Upper lobe of right lung (tissue), 1 donor: ENCODE data around the gene ALPP. TPM values are rescaled to one million over a fixed set of nuclear protein-coding genes. Genes with fewer than 3 reads are reported as not detected.
"Not testable (repeated sequence)": the region's sequence is repeated elsewhere in the genome, so short reads cannot be mapped to it uniquely, and the experiment has no call there.

ENCODE experiments used
- ATAC-seq: fragments of 200-7000 bp; cut with Tn5 transposase; one replicate; pipeline ENCODE4 v1.9.1; 2020; ENCODE audit warnings: mild to moderate bottlenecking, moderate library complexity
- DNase-seq: peaks from one replicate; pipeline ENCODE4 v3.0.0-alpha.2; 2020
- H3K27ac ChIP-seq: fragments of 200-600 bp; one replicate; pipeline ENCODE4 v1.8.0; 2022
- H3K27me3 ChIP-seq: fragments of 200-600 bp; one replicate; pipeline ENCODE4 v1.8.0; 2022; ENCODE audit warnings: mild to moderate bottlenecking
- H3K36me3 ChIP-seq: fragments of 200-600 bp; one replicate; pipeline ENCODE4 v1.8.0; 2022
- H3K4me1 ChIP-seq: fragments of 200-600 bp; one replicate; pipeline ENCODE4 v1.8.0; 2022
- H3K4me3 ChIP-seq: fragments of 200-600 bp; one replicate; pipeline ENCODE4 v1.8.0; 2022; ENCODE audit warnings: mild to moderate bottlenecking
- H3K9me3 ChIP-seq: fragments of 200-600 bp; one replicate; pipeline ENCODE4 v1.8.0; 2022
- CTCF ChIP-seq: fragments of 200-600 bp; IDR thresholded peaks from one replicate; pipeline ENCODE4 v1.8.0; 2022; ENCODE audit warnings: antibody characterized with exemption
- intact Hi-C: fragments of 100-400 bp; cut with DNase I; formaldehyde crosslinking; loops from one replicate; pipeline ENCODE4 v1.11.0; 2022
- total RNA-seq: library from RNA; stranded (reverse); fragmentation: NEBNext Ultra II Directional; extraction: Animal tissue kit (Norgen Biotek cat#: 25700); gene quantifications from one replicate; pipeline ENCODE4 v1.2.1, GENCODE V29; 2021
- donor health status: DM: no; HTN: yes; CAD: no; lungs with severe emphysema.

ALPP gene
- total RNA-seq, 1 donor from 2014 or later = 9.5 TPM

GRCh38 chr2:232336981-232337720 lies 41.4 kb upstream of the ALPP start:
- no peak for ATAC-seq
- Histone ChIP-seq H3K4me1 (no peaks in the 10 kb centered on the region), H3K27ac (no peak overlapping the region), H3K9me3 (no peaks in the 10 kb centered on the region), H3K36me3 (no peaks in the 10 kb centered on the region), H3K4me3 (no peak overlapping the region), H3K27me3 (no peaks in the 10 kb centered on the region)
- no peak for TF ChIP-seq CTCF
- intact Hi-C loops = no loop called here
- peak; percentile 57 for DNase-seq

DNA sequence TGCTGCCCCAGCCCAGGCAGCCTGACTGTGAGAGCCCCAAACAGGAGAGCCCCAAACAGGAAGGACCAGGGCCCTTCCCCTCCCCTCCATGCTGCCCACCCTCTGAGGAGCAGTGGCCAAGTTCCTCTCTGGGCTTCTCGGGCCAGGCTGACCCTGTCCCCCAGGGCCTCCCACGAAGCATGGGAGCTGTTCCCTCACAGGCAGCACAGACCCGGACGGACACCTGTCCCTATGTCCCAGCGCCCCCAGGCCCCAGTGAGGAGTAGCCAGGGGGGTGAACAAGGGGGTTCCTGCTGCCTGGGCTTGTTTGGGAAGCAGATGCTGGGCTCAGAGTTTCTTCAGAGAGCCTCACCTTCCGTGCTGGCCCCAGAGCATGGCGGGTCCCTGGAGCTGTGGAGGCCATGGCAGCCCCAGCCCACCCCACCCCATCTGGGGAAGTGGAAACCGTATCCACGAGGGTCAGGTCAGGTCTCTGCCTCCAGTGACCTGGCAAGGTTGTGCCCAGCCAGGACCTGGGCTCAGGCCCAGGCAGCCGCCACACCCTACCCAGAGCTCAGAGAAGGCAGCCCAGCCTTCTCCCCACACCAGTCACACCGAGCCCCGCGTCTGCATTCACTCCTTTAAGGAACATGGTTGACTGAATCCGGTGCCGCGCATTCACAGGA lies 40.3 kb upstream of the ALPP start:
- H3K27ac ChIP-seq, H3K9me3 ChIP-seq, H3K4me3 ChIP-seq, H3K36me3 ChIP-seq, intact Hi-C loops, H3K27me3 ChIP-seq, ATAC-seq, H3K4me1 ChIP-seq: not testable (repeated sequence)
- DNase-seq = peak; percentile 28

- intact Hi-C loops = no loop called here
- H3K9me3 ChIP-seq = no peaks in the 10 kb centered on the region
- H3K4me1 ChIP-seq = no peaks in the 10 kb centered on the region
- no peak overlapping the region for H3K4me3 ChIP-seq
- H3K36me3 ChIP-seq = no peaks in the 10 kb centered on the region
- H3K27me3 ChIP-seq = no peaks in the 10 kb centered on the region
- no peak overlapping the region for H3K27ac ChIP-seq
- TF ChIP-seq CTCF = no peak
- DNase-seq (peak; percentile 53), ATAC-seq (no peak)
These were observed 39.8 kb upstream of the ALPP start for GRCh38 chr2:232338759-232339106.

DNA sequence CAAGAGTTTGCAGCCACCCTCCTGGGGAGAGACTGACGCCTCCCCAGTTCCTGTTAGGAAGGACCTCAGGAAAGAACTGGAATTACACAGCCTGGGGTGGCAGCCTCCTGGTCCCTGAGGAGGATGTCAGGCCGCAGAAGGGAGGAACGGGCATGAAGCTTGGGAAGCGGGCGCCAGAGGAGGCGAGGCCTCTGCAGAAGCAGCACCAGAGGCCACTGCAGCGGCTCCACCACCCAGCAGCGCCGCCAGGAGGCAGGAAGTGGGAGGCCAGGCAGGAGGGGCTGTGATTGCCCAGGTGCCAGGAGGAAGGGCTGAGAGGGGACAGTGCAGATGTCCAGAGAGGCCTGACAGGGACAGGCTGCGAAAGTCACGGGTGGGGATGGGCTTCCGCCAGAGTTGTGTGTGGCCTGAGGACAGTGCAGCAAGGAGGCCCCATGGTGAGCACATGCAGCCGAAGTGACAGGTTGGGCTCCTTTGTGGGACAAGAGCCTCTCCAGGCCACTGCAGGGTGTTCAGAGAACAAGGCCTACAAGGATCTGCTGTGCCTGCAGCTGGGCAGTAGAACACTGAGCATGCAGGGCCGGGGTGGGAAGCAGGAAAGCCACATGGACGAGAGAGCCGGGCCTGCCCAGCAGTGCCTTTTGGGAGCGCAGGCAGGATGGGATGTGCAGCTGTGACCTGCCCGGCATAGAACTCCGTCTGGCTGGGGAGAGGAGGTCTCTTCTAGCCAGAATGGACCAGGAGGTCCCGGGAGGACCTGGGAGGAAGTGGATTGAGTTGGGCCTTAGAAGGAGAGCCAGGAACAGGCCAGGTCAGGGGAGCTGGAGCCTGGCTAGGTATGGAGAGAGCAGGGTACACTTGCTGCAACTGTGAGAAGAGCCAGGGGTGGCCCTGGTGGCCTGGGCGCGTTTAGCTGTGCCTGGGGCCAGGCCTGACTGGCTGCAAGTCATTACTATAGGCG lies 39.1 kb upstream of the ALPP start:
- ATAC-seq (no peak), DNase-seq (peak; percentile 58)
- Histone ChIP-seq H3K36me3 (no peaks in the 10 kb centered on the region), H3K9me3 (no peaks in the 10 kb centered on the region), H3K4me3 (no peak overlapping the region), H3K27me3 (no peaks in the 10 kb centered on the region), H3K4me1 (no peaks in the 10 kb centered on the region), H3K27ac (no peak overlapping the region)
- intact Hi-C loops = no loop called here
- TF ChIP-seq CTCF = no peak

GRCh38 chr2:232340171-232340935 lies 38.2 kb upstream of the ALPP start:
- no peaks in the 10 kb centered on the region for H3K27me3 ChIP-seq
- no peak overlapping the region for H3K4me3 ChIP-seq
- intact Hi-C loops = no loop called here
- DNase-seq (peak; percentile 32), ATAC-seq (no peak)
- no peak overlapping the region for H3K27ac ChIP-seq
- H3K4me1 ChIP-seq = no peaks in the 10 kb centered on the region
- no peaks in the 10 kb centered on the region for H3K9me3 ChIP-seq
- no peaks in the 10 kb centered on the region for H3K36me3 ChIP-seq
- TF ChIP-seq CTCF = no peak
